NCI-H526 (cell line): ENCODE results near the gene HIGD1B.

Experiments used
- DNase-seq, 2 experiments: peaks; one replicate each; lab custom pipeline; 2025; lab: John Stamatoyannopoulos, UW

HIGD1B gene

GRCh38 chr17:44878627-44879221 is 31.0 kb downstream of the HIGD1B start:
- DNase-seq, result peak in 1 of 2 experiments; percentile 42

DNA sequence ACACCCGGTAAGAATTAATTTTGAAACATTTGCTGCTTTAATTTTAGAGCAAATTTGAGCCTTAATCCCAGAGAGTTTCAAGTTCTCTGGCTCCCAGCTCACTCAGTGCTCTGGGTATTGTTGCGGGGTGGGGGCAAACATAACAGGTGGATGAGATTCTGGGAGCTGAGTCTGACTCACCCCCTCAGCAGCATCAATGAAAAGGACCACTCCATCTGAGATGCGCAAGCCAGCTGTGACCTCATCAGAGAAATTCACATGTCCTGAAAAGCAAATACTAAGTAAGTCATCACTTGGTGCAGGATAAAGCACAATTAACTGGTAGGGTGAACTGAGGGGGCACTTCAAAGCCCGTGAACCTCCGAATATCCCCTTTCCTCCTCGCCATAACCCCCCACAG is 31.7 kb downstream of the HIGD1B start:
- no peak for DNase-seq

GRCh38 chr17:44880062-44880461 is 32.4 kb downstream of the HIGD1B start:
- DNase-seq, result no peak

- DNase-seq, result no peak
Observed at GRCh38 chr17:44881145-44881544, 33.5 kb downstream of the HIGD1B start.

- no peak for DNase-seq
Observed at GRCh38 chr17:44884941-44885340, 37.3 kb downstream of the HIGD1B start.

GRCh38 chr17:44887016-44887415 is 39.3 kb downstream of the HIGD1B start:
- no peak for DNase-seq

DNA sequence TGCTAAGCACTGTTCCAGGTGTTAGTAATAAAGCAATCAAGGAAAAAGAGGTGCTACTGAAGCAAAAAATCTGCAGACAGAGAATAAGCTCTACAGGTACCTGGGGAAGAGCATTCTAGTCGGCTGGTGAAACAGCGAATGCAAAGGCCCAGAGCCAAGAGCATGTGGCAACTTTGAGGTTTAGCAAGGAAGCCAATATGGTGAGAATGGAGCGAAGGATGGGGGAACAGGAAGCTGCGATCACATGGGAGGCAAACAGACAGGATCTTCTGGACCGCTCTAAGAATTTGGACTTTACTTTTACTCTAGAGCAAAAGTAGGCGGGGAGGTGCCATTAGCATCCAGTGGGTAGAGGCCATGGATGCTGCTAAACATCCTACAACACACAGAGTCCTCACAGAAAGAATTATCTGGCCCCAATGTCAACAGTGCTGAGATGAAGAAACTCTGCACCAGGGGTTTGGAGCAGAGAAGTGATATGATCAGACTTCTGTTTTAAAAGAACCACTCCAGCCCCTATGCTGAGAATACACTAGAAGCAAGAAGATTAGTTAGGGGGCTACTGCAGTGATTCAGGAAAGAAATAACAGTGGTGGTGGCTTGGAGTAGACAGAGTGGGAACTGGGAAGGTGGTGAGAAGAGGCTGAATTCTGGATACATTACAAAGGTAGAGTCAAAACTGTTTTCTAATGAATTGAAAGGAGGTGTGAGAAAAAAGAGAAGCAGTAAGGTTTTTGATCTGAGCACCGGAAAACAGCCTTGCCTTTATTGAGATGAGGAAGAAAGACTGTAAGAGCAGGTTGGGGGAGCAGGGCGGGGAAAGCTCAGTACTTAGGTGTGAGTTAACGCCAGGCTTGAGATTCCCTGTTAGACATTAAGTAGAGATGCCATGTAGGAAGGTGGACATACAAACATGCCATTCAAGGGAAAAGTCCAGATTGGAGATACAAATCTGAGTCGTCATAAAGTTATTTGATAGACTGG is 40.6 kb downstream of the HIGD1B start:
- no peak for DNase-seq

DNA sequence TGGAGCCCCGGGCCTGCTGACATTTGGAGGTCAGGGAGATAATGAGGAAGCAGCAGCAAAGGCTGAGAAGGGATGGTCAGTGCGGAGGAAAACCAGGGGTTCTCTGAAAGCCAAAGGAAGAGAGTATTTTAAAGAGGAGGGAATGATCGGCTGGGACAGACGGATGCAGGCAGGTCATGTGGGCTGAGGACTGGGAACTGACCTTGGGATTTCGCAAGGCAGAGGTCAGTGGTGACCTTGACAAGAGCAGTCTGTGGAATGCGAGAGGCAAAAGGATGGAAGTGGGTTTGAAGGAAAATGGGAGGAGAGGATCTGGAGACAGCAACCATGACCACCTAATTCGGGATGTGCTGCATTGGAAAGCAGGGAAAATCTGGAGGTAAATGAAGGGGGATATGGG is 41.3 kb downstream of the HIGD1B start:
- DNase-seq, result no peak

DNA sequence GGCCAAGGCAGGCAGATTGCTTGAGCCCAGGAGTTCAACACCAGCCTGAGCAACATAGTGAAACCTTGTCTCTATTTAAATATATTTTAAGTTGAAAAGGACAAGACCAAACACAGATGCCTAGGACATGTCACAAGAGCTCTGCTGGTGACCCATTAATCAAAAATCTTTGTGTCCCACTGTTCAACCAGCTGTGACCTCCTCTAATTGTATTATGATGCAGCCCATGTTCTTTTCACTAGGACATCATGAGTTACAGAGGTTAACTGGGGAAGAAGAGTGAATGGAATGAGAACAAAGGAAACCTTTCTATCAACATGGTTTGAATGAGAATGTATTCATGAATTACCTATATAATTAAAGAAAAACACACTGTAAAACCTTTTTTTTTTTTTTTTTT is 44.6 kb downstream of the HIGD1B start:
- no peak for DNase-seq

DNA sequence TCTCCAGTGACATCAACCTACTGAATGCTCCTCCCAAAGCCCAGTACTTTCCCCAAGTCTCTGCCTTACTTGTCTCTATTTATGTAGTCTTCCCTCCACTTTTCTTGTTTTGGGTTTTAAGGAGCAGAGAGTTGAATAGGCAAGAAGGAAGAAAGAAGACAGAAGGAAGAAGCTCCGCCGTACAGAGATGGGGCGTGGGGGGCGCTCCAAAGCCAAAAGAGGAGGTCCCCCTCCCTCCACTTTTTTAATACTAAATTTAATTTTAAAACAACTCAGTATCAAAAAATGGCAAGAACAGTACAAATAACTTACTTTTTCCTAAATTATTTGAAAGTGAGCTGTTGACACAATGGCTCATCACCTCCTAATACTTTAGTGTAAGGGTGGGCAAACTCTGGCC is 47.0 kb downstream of the HIGD1B start:
- DNase-seq, result no peak

DNA sequence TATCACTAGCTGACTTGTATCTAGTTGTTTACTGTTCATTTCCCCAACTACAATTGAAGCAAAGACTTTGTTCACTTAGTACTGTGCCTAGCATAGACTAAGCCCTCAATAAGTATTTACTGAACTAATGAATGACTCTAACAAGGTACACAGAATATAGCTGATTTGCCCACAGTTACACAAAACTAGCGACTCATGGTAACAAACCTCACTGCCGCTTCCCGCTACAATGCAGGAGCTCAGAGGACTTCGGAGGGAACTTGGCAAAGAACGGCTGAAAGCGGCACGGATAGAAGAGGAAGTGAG is 51.0 kb downstream of the HIGD1B start:
- DNase-seq, result no peak

DNA sequence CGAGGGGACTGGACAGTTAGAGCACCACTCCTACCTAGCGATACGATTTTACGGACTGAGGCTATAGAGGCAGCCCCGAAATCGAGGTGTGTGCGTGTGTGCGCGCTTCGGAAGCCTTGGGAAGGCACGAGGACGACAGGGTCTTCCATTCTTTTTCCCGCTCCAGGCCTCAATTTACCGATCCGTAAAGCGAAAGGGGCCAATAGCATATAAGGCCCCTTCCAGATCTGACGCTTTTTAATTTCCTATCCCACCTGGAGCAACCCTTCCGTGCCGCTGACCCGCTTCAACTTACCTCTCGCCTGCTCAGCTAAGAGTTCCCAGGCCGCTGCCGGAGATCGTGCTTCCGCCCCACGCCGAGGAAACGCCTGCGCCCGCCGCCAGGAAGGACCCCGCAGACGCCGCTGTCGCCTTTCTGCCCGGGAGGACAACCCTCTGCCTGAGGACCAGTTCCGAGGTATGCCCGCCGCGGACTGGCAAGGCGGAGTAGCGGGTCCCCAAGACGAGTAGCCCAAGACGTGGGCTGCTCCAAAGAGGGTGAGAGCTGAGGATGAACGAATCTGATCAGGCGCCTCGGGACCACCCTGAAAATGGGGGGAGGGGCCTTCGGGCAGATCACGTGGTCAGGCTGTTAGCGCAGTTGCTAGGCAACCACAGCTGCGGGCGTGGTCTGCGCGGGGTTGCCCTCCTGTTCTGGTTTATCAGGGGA is 51.5 kb downstream of the HIGD1B start, which contains the start of gene EFTUD2:
EFTUD2 (minus strand) TSS at position 372 of the 709 bp plus-strand sequence. CDS start 4,924 bp downstream, outside the sequence.
- peak; percentile 93 to 96 for DNase-seq
